Lower leg skin (tissue), 3 donors: ENCODE results near the gene AKAP6.
"Not testable (repeated sequence)": the region's sequence is repeated elsewhere in the genome, so short reads cannot be mapped to it uniquely, and the experiment has no call there.

Experiments
- POLR2A ChIP-seq, 2 donors: fragments of 450-650 bp; IDR thresholded peaks; one replicate each; pipeline ENCODE4 v1.6.1; 2016 to 2017; ENCODE audit warnings: antibody characterized with exemption in 2 of 2, mild to moderate bottlenecking in 1 of 2, moderate library complexity in 1 of 2
- TF ChIP-seq, protein P1 (sequence below), 3 donors: fragments of 450-650 bp; IDR thresholded peaks; one replicate each; pipeline ENCODE4 v1.5.1; 2016; ENCODE audit warnings: antibody characterized with exemption in 3 of 3, mild to moderate bottlenecking in 3 of 3, moderate library complexity in 2 of 3

DNA sequence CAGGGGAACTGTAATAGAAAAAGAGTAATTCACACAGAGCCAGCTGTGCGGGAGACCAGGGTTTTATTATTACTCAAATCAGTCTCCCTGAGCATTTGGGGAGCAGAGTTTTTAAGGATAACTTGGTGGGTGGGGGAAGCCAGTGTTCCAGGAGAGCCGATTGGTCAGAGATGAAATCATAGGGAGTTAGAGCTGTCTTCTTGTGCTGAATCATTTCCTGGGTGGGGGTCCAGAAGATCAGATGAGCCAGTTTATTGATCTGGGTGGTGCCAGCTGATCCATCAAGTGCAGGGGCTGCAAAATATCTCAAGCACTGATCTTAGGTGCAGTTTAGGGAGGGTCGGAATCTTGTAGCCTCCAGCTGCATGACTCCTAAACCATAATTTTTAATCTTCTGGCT is 44.1 kb downstream of the AKAP6 start:
- TF ChIP-seq, protein P1, sequence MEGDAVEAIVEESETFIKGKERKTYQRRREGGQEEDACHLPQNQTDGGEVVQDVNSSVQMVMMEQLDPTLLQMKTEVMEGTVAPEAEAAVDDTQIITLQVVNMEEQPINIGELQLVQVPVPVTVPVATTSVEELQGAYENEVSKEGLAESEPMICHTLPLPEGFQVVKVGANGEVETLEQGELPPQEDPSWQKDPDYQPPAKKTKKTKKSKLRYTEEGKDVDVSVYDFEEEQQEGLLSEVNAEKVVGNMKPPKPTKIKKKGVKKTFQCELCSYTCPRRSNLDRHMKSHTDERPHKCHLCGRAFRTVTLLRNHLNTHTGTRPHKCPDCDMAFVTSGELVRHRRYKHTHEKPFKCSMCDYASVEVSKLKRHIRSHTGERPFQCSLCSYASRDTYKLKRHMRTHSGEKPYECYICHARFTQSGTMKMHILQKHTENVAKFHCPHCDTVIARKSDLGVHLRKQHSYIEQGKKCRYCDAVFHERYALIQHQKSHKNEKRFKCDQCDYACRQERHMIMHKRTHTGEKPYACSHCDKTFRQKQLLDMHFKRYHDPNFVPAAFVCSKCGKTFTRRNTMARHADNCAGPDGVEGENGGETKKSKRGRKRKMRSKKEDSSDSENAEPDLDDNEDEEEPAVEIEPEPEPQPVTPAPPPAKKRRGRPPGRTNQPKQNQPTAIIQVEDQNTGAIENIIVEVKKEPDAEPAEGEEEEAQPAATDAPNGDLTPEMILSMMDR (IDR thresholded peaks at IDR 0.05) = not testable (repeated sequence)
- not testable (repeated sequence) for TF ChIP-seq POLR2A (IDR thresholded peaks at IDR 0.05)
